AG04450 (cell line): ENCODE data around the gene SRRM4. TPM values are rescaled to one million over a fixed set of nuclear protein-coding genes. Genes with fewer than 3 reads are reported as not detected.

Experiments
- CTCF ChIA-PET: fragments of 300-600, 350-600 bp; formaldehyde crosslinking; extraction: SDS; loops from one replicate; lab custom pipeline; 2022; ENCODE audit warnings: antibody characterized with exemption, inconsistent platforms; lab: Charles Lee
- POLR2A ChIA-PET: fragments of 350-600 bp; formaldehyde crosslinking; extraction: SDS; loops from one replicate; lab custom pipeline; 2021; ENCODE audit warnings: antibody characterized with exemption, inconsistent platforms; lab: Yijun Ruan, JAX
- DNase-seq: peaks from one replicate; pipeline ENCODE4 v3.0.0-alpha.2; 2011; ENCODE audit warnings: low read depth, low spot score
- H3K27ac ChIP-seq: one replicate; pipeline ENCODE4 v1.5.1; 2012; ENCODE audit warnings: low read depth, low read length, control low read depth
- H3K27me3 ChIP-seq: one replicate; pipeline ENCODE4 v1.6.0; 2012; ENCODE audit warnings: low read length; ENCODE audit not compliant: control insufficient read depth, insufficient read depth
- H3K4me3 ChIP-seq: 2 replicates; pipeline ENCODE4 v1.5.1; 2011; ENCODE audit warnings: mild to moderate bottlenecking, low read depth, low read length, control low read depth
- H3K9me3 ChIP-seq: 2 replicates; pipeline ENCODE4 v1.5.1; 2012; ENCODE audit warnings: low read length; ENCODE audit not compliant: control insufficient read depth, insufficient read depth
- CTCF ChIP-seq: IDR thresholded peaks from 2 replicates; pipeline ENCODE4 v1.5.1; 2011; ENCODE audit warnings: low read depth, low read length, control low read depth, inconsistent platforms
- polyA plus RNA-seq: library from polyadenylated mRNA; depleted of rRNA; stranded (reverse); fragments of >200 nt; gene quantifications from 2 replicates; pipeline ENCODE4 v1.2.3, GENCODE V29; 2011

The SRRM4 gene
- polyA plus RNA-seq, 1 experiment, result not detected

GRCh38 chr12:119075918-119076317 is 94.6 kb downstream of the SRRM4 start:
- no peaks in the 10 kb centered on the region for H3K27me3 ChIP-seq
- H3K27ac ChIP-seq, result no peak overlapping the region
- no peak for TF ChIP-seq CTCF
- POLR2A ChIA-PET, result no interaction called here
- CTCF ChIA-PET, result no interaction called here
- peaks cover 8% of the 10 kb centered on the region; the same call in 1 of the 2 replicates for H3K9me3 ChIP-seq
- H3K4me3 ChIP-seq, result no peak overlapping the region
- DNase-seq, result no peak

GRCh38 chr12:119079530-119079929 is 98.2 kb downstream of the SRRM4 start:
- no peak overlapping the region for H3K4me3 ChIP-seq
- no peak overlapping the region for H3K27ac ChIP-seq
- no peak for DNase-seq
- CTCF ChIA-PET, result interaction anchor here (0.6 kb wide), 1 partner anchor 665 kb away, joined by 3 read pairs; no protein-coding TSS in a partner anchor
- peaks cover 11% of the 10 kb centered on the region for H3K9me3 ChIP-seq
- POLR2A ChIA-PET, result no interaction called here
- no peaks in the 10 kb centered on the region for H3K27me3 ChIP-seq
- no peak for TF ChIP-seq CTCF

GRCh38 chr12:119082016-119082415 is 100.7 kb downstream of the SRRM4 start:
- no peak for DNase-seq

GRCh38 chr12:119082496-119082895 is 101.2 kb downstream of the SRRM4 start:
- TF ChIP-seq CTCF, result no peak
- Histone ChIP-seq H3K4me3 (no peak overlapping the region), H3K9me3 (peaks cover 11% of the 10 kb centered on the region), H3K27ac (no peak overlapping the region), H3K27me3 (no peaks in the 10 kb centered on the region)
- ChIA-PET CTCF (interaction anchor here (0.6 kb wide), 1 partner anchor 160 kb away, joined by 3 read pairs; no protein-coding TSS in a partner anchor), POLR2A (no interaction called here)
- DNase-seq, result no peak

More at GRCh38 chr12:119082016-119082415, 100.7 kb downstream of the SRRM4 start:
- H3K9me3 ChIP-seq, result peaks cover 11% of the 10 kb centered on the region
- no peak overlapping the region for H3K4me3 ChIP-seq
- H3K27me3 ChIP-seq, result no peaks in the 10 kb centered on the region
- ChIA-PET POLR2A (no interaction called here), CTCF (no interaction called here)
- no peak for TF ChIP-seq CTCF
- H3K27ac ChIP-seq, result no peak overlapping the region

- H3K27ac ChIP-seq, result no peak overlapping the region
- POLR2A ChIA-PET, result no interaction called here
- no peak overlapping the region for H3K4me3 ChIP-seq
- DNase-seq, result no peak
- peaks cover 5% of the 10 kb centered on the region; the same call in 1 of the 2 replicates for H3K9me3 ChIP-seq
- CTCF ChIA-PET, result no interaction called here
- no peaks in the 10 kb centered on the region for H3K27me3 ChIP-seq
- no peak for TF ChIP-seq CTCF
Observed at GRCh38 chr12:119088685-119089379, 107.5 kb downstream of the SRRM4 start.
